NCI-H524 treated with DMSO at 0.1 percent for 48 hours (cell line): Measurements from ENCODE around the gene ARAF.

ENCODE experiments used
- DNase-seq: peaks from one replicate; lab custom pipeline; 2025; lab: John Stamatoyannopoulos, UW

ARAF gene

DNA sequence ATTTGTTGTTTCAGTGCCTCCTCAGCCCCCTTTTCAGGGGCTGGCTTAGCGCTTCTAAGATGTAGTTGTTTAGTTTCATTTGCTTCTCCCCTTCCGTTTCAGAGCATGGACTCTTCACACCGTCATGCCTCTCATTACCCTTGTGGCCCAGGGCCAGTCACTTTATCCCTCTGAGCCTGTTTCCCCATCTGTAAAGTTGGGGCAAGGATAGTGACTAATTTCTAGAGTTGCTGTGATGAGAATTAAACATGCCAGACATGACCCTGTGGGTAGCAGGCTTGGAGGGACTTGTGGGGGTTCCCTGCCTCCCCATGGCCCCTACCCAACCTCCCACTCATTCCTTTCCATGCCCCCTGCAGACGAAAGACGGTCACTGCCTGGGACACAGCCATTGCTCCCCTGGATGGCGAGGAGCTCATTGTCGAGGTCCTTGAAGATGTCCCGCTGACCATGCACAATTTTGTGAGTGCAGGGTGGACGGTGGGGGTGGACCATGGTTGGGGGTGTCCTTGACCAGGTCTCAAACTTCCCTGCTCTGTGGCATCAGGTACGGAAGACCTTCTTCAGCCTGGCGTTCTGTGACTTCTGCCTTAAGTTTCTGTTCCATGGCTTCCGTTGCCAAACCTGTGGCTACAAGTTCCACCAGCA is 3.6 kb downstream of the ARAF start:
- no peak for DNase-seq

- DNase-seq, result no peak
These were observed 5.8 kb downstream of the ARAF start for GRCh38 chrX:47566841-47567240.

DNA sequence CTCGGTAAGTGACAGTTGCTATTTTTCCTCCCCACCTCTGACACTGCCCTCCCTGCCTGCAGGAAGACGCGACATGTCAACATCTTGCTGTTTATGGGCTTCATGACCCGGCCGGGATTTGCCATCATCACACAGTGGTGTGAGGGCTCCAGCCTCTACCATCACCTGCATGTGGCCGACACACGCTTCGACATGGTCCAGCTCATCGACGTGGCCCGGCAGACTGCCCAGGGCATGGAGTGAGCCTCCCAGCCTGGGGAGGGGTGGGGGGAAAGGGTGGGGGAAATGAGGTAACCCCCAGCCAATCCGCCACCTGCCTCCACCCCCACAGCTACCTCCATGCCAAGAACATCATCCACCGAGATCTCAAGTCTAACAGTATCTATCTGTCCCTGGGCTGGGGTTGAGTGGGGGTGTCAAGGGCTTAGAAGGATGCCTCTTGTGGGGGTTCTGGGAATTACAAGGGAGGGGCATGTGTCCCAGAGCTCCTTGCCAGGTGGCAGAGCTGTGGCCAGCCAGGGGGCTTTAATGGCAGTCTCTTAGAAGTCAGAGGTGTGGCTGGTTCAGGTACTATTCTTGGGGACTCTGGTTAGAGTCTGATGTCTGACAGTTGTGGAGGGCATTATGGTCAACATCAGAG is 7.8 kb downstream of the ARAF start:
- DNase-seq, result no peak

DNA sequence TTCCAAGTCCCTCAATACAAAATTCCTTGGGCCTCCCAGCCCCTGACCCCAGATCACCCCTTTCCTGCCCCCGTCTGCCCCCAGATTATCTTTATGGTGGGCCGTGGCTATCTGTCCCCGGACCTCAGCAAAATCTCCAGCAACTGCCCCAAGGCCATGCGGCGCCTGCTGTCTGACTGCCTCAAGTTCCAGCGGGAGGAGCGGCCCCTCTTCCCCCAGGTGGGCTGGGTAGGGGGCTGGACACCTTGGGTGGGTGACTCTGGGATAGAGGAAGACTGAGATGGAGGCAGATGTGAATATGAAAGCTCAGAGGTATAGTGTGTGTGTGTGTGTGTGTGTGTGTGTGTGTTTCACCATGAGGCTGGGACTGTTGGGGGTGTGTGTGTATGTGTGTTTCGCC is 9.8 kb downstream of the ARAF start:
- DNase-seq, result no peak

GRCh38 chrX:47571215-47571614 is 10.2 kb downstream of the ARAF start:
- DNase-seq, result no peak

GRCh38 chrX:47571896-47572295 is 10.9 kb downstream of the ARAF start:
- DNase-seq, result no peak

DNA sequence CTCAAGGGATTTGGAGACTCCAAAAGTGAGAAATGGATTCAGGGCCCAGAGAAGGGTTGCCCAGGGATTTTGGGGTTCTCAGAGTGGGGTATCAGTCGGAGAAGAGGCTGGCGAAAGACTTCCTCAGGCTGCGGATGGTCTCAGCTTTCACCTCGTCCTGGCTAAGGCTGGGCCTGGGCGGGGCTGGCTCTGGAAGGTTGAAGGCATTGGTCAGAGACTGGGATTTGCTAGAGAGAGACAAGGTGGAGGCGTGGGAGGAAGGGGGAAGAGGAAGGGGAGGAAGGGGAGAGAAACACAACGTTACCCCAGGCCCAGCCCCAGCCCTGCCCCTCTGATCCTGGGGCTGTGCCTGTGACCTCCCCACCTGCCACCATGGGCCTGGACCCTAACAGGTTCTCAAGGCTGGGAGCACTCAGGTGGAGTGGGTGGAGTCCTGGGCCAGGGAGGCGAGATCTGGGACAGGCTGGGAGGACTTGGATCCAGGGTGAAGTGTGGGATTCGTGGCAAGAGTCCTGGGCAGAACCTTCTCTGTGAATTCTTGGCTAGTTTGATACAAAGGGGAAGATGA is 11.9 kb downstream of the ARAF start:
- no peak for DNase-seq

DNA sequence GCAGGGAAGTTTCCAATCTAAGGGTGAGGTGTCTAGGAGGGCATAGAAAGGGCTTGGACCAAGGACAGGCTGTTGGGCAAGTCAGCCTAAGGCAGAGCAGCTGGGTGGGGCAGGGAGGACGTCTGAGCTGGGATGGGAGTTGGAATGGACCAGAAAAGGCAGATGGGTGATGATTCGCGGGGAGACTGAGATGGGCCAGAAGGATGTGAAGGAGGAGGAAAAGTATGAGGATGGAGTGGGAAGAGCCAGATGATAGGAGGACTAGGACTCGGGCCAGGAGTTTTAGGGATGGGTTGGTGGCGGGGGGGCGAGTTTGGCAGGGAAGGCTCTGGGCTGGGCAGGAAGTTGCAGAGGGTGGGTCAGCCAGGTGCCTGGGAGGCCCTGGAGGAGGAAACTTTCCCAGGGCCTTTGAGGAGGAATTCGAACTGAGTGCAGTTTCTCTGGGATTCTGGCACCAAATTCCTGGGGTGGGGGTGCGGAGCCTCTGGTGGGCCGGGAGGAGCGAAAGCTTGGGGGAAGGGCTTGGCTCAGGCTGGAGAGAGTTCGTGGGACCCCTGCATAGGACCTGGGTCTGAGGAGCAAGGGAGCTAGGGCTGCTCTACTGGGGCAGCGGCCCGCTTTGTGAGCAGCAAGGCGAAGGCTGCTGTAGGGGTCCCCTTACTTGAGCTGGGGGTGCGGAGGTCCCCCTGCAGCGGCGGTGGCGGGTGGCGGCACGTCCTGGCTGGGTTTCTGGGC is 12.5 kb downstream of the ARAF start:
- no peak for DNase-seq

DNA sequence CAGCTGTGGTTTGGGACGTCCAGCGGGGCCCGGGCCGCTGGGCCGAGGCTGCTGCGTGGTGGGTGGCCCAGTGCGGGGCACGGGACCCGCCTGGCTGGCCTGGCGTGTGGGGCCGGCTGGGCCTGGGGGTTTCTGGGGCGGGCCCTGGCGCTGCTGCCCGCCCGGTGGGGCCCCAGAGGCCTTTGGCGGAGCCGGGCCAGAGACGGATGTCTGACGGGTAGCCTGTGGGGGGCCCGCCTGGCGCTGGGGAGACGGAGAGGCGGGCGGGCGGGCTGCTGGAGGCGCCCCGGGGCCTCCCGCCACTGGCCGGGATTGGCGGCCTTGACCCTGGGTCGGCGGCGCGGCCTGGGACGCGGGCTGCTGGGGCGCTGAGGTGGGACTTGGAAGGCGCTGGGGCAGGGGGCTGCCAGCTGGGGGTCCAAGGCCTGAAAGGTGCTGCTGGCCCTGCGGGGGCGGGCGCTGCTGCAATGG is 13.1 kb downstream of the ARAF start:
- DNase-seq, result no peak

- DNase-seq, result no peak
These were observed 13.7 kb downstream of the ARAF start for GRCh38 chrX:47574547-47575301.

- DNase-seq, result no peak
These were observed 15.3 kb downstream of the ARAF start for GRCh38 chrX:47576021-47576898.

GRCh38 chrX:47577424-47577823 is 16.4 kb downstream of the ARAF start:
- DNase-seq, result no peak

GRCh38 chrX:47577901-47578300 is 16.9 kb downstream of the ARAF start:
- DNase-seq, result no peak

GRCh38 chrX:47578692-47579091 is 17.7 kb downstream of the ARAF start:
- DNase-seq, result no peak

- DNase-seq, result no peak
These were observed 18.5 kb downstream of the ARAF start for GRCh38 chrX:47579537-47579936.

DNA sequence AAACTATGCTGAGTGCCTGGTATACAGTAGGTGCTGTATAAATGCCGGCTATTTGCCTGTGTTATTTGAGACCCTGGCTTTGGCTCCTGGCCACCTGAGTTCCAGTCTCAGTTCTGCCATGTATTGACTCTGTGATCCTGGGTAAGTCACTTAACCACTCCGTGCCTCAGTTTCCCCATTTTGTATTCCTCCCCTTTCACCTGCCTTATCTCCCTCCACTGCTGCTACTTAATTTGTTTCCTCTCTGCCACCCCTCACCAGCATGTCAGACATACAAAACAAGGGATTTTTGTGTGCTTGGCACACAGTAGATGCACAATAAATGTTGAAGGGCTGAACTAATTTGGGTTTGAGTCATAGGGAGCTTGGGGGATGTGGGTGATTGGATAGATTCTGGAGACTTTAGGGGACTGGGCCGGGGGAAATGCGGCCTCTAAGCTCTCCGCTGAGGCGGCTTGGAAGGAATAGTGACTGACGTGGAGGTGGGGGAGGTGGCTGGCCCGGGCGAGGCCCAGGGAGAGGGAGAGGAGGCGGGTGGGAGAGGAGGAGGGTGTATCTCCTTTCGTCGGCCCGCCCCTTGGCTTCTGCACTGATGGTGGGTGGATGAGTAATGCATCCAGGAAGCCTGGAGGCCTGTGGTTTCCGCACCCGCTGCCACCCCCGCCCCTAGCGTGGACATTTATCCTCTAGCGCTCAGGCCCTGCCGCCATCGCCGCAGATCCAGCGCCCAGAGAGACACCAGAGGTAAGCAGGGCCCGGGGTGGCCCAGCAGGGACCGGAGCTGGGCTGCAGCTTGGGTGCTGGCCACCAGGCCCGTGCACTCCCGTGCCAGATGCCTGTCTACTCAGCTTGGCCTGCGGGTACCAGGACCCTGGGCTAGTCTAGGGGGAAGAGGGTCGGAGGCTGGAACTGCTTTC is 21.0 kb downstream of the ARAF start, which contains the start of gene TIMP1:
TIMP1 (plus strand) TSS at position 706 of the 917 bp plus-strand sequence. CDS start 980 bp downstream, outside the sequence.
- no peak for DNase-seq

- DNase-seq, result no peak
These were observed 22.3 kb downstream of the ARAF start for GRCh38 chrX:47583240-47583861.

- no peak for DNase-seq
These were observed 23.7 kb downstream of the ARAF start for GRCh38 chrX:47584714-47585113.

GRCh38 chrX:47585273-47585672 is 24.3 kb downstream of the ARAF start:
- DNase-seq, result no peak
